D341Med (cell line): ENCODE measurements around the gene TIMM10.

Experiments
- DNase-seq: peaks from one replicate; pipeline ENCODE4 v3.0.0; 2012; ENCODE audit warnings: low spot score

TIMM10 gene

DNA sequence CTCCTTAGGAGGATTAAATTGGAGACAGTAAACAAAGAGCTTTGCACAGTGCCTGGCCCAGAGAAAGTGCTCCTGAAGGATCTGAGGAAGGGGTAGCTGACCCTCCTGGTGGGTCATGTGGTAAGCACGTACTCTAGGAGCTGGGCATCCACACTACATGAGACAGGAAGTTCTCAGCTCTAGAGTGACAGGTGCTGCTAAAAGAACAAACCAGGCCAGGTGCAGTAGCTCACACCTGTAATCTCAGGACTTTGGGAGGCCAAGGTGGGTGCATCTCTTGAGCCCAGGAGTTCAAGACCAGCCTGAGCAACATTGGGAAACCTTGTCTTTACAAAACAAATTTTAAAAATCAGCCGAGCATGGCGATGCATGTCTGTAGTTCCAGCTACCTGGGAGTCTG lies 28.2 kb downstream of the TIMM10 start:
- no peak for DNase-seq

- DNase-seq, result no peak
Observed at GRCh38 chr11:57501953-57502352, 28.6 kb downstream of the TIMM10 start.

- no peak for DNase-seq
Observed at GRCh38 chr11:57500926-57501325, 29.6 kb downstream of the TIMM10 start.

DNA sequence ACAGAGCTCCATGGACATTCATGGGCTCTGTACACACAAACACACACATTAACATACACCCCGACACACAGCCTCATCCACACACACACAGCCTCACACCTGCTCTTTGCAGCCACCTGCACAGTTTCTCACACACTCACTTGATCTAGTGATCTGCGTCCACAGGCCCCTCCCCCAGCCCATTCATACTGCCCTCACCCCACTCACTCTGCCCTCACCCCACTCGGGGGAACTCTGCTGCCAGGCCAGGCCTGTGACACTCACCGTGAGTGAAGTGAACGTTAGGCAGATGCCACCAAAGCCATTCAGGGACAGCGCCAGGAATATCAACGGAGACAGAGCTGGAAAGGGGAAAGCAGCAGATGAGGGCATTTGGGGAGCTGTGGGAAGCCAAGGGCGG lies 30.0 kb downstream of the TIMM10 start:
- DNase-seq, result no peak

DNA sequence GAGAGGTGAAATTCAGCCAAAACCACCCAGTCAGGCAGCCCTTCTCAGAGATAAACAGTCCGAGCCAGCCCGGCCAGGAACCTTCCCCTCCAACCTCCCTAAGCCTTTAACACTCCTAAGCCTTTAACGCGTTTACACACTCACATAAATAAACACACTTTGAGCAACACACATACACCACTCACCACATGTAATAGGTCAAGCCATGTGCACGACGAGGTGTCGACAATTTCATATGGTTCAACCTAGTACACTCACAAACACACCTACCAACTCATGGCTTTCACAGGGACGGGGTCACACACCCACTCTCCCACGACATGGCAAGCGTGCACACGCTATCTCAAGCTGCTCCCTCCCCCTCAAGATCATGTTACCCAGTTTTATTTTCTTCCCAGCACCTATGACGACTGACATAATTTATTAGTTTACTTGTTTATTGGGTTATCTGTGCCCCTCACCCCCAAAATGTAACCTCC lies 30.5 kb downstream of the TIMM10 start:
- no peak for DNase-seq

DNA sequence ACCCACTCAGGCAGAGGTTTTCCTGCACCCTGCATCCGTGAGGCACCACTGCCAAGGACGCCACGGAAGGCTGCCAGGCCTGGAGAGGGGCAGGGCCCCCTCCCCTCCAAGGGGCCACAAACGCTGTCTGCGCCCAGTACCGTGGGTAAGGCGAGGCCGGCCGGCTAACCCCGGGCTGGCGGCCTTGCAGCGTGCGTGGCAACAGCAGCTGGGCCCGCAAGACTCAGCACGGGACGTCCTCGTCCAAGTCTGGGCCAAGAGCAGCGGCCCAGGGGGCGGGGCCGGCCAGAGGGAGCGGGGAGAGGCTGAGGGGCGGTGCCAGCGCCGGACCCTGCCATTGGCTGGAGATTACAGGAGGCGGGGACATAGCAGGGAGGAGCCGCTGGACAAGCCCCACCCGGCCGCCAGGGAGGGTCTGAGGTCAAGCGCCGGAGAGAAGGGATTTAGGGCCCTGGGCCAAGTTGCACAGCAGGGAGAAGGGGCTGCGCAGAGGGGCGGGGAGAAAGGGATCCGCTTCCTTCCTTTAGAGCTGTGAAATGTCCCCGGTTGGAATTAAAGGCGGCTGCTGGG lies 31.1 kb downstream of the TIMM10 start:
- peak; percentile 98 for DNase-seq

- DNase-seq, result no peak
Observed at GRCh38 chr11:57498540-57498939, 32.0 kb downstream of the TIMM10 start.

- DNase-seq, result no peak
Observed at GRCh38 chr11:57497303-57498247, 33.0 kb downstream of the TIMM10 start.

DNA sequence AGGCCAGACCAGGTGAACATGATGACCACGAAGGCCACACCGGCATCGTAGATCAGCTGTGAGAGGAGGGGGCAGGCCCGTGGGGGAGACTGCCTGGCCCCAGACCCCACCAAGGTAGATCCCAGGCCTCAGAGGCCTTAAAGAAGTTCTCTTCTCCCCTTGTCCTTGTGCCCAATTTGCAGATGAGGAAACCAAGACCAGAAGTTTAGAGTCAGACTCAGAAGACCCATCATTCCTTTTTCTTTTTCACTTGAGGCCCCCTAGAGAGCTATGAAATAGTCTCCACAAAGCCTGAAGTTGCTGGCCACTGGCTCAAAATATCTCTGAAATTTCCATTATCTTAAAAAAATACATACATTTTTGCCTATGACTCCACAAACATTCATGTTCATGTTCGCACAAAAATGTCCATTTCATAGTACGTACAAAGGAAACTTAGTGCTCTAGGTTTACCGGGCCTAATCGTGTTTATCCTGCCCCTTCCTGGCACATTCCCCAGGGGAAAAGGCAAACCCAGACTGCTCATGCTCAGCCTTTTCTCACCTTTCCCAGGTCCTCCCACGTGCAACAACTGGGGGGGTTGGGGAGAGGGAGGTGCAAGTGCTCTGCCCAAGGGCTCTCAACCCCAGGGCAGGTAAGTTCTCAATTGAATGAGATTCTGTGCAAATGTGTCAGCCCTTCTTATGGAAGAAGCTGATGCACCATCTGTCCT lies 34.3 kb downstream of the TIMM10 start:
- DNase-seq, result no peak

DNA sequence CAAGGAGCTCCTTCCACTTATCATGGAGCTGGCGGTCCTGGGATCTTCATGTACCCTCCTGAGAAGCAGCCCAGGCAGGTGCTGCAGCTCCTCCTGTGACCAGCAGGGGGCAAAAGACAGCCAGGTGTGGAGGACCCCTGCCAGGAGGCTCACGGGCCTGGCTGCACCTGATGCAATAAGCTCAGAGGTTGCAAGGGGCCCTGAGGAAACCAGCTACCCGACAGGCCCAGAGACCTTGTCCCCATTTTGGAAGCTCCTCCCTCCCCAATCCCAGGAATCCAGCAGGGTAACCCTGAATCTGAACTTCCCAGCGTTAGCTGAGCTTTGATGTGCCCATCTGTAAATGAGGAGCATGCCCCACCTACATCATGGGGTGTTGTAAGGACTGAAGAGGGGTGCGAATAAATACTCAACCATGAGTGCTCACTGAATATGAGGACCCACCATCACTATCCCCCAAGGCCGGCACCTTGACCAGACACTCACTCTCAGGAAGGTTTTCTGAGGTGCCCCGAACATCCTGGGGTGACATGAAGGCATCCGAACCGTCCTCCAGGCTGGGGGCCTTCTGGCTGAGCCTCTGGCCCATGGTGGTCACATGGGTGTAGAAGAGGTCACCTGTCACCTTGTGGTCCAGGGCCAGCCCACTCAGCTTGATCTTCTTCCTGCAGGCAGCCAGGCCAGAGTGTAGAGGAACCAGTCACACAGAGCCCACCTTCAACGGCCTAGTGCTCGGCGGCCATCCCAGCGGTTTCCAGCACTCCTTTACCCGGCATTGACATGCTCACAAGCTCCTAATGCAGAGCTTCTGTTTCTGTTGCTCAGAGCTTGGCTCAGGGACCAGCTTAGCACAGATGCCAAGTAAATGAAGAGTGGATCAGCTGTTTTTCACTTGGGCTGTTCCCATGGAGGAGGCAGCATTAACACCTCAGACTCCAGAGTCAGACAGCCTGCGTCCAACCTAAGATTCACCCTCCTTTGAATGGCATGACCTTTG lies 36.7 kb downstream of the TIMM10 start:
- peak; percentile 79 for DNase-seq

DNA sequence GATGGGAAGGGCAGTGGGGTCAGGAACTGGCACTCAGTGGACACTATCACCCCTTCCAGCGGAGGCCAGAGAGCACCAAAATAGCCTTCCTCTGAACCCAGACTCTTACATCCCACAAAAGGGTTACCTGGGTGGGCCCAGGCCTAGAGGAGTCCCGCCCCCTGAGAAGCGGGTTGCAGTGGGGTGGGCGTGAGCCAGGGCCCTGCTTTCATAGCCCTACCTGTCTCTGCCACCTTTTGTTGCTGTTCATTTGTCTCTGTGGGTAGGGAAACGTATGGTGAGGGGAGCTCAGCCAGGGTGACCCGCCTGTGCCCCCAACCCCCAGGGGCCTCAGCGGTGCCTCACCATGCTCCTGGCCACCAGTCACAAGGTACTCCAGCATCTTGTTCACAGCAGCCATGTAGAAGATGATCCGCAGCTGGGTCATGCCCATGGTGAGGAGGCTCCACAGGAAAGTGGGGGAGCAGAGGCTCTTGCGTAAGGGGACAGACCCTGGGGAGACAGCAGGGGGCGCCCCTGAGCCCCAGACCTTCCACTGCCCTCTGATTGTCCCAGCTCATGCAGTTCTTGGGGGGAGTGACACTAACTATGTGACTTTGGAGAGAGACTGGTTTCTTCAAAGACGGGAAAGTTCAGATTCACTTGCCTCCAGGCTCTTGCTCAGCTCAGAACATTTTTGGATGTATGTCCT lies 39.0 kb downstream of the TIMM10 start:
- peak; percentile 70 for DNase-seq

DNA sequence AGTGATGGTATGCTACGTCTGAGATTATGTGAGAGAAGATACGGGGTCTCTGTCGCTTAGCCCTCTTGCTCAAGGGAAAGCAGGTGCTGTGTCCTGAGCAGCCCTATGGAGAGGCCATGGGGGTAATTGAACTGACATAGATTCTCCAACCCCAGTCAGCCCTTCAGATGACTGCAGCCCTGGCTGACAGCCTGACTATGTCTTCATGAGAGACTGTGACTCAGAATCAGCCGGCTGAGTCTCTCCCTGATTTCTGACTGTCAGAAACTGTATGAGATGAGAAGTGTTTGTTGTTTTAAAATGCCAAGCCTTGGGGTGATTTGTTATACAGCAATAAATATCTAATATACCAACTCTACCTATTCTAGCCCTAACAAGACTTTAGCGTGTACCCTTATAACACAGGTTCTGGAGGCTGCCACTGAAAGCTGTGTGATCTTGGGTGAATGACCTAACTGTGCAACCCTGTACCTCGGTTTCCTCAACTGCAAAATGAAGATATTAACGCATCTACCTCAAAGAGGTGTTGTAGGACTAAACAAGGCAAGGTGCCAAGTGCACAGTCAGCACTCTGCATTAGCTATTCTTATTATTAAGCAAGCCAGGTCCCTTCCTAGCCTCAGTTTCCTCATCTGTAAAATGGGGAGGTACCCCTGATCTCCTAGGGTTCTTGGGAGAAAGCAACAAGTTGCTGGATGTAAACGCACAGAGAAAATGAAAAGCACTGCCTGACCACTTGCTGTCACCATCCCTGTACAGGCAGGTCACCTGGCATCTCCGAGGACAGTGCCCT lies 39.9 kb downstream of the TIMM10 start:
- DNase-seq, result no peak

- DNase-seq, result no peak
Observed at GRCh38 chr11:57487920-57488659, 42.5 kb downstream of the TIMM10 start.

- DNase-seq, result no peak
Observed at GRCh38 chr11:57487021-57487778, 43.4 kb downstream of the TIMM10 start.

DNA sequence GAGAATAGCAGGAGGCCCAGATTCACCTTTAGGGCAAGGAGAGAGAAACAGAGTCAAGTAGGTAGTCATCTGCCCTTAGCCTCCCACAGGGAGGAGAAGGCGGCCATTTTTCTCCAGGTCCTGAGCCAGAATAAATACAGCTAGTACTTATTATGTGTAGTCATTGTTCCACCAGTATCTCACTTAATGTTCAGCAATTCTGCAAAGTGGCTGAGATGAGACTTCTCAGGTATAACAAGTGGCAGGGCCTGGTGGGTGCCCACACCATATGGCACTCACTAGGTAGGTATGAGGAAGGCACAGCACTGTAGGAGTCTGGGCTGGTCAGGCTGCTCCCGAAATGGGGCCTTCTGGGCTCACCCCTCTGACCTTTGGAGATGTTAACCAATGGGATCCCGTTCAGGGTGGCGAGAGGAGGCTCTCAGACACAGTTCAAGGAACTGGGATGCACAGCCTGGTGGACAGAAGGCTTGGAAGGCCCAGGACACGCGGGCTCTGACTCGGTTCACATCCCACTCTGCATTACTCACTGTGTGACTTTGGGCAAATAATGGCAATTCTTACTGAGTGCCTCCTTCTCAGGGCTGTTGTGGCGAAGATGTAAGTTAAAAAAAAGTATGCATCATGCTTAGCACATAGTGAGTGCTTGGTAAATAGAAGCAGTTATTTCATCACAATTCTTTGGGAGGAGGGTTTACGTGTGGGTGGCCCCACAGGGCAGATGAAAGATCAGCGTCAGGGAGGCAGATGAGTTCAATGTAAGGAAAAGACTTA lies 45.1 kb downstream of the TIMM10 start:
- DNase-seq, result no peak

DNA sequence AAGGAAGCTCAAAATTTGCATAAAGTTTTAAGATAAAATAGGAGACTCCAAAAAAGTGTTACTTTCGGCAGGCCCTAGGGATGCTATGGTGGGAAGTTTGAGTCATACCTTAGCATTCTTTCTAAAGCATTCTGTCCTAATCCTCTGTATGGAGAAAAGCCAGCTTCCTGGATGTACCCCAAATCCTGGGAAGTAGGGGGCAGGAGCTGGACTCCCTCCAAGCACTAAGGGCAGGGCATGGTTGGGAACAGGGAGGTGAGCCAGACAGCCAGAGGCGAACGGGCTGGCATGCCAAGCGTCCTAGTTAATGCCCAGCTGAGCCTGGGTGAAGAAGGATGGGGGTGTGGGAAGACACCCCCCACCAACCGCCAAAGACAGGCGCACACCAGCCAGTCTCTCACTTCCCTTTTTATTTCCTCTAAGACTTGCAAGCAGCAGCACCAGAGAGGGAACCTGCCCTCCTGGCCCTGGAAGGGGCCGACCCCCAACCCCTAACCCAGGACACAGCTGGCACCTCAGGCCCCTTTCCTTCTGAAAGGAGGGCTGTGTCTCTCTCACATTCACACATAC lies 46.3 kb downstream of the TIMM10 start:
- no peak for DNase-seq

GRCh38 chr11:57483562-57483918 lies 47.0 kb downstream of the TIMM10 start:
- DNase-seq, result no peak
